ENCODE results near the gene C1QTNF6.

DNA sequence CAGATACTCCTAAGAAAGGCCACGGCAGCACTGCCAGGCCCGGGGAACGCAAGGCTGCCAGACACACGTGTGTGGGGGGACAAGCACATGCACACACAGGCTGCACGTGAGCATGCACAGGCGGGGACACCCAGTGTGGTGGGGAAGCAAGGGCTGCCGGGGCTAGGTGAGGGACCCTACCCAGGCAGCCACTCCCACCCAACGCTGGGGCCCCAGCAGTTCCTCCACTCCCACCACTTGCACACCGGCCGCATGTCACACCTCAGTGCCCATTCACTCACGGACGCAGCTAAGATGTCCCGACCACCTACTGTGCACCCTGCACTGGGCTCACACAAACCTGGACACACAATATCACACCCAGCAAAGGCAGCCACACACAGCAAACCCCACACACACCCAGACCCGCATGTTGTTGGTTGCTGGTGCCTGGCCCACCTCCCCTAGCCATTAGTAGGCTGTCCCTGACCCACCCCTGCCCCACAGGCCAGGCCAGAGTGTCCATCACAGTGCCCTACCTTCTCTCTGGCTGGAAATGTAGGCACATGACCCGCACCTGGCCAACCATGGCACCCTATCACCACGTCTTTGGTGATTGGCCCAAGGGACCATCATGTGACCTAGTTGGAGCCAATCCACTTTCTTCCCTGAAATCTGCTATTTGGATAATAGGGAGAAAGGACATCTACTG, 15.5 kb upstream of the C1QTNF6 start:
- TF ChIP-seq, protein P1, sequence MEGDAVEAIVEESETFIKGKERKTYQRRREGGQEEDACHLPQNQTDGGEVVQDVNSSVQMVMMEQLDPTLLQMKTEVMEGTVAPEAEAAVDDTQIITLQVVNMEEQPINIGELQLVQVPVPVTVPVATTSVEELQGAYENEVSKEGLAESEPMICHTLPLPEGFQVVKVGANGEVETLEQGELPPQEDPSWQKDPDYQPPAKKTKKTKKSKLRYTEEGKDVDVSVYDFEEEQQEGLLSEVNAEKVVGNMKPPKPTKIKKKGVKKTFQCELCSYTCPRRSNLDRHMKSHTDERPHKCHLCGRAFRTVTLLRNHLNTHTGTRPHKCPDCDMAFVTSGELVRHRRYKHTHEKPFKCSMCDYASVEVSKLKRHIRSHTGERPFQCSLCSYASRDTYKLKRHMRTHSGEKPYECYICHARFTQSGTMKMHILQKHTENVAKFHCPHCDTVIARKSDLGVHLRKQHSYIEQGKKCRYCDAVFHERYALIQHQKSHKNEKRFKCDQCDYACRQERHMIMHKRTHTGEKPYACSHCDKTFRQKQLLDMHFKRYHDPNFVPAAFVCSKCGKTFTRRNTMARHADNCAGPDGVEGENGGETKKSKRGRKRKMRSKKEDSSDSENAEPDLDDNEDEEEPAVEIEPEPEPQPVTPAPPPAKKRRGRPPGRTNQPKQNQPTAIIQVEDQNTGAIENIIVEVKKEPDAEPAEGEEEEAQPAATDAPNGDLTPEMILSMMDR (IDR thresholded peaks at IDR 0.05) = no peak
- TF ChIP-seq POLR2A (IDR thresholded peaks at IDR 0.05) = no peak

Measured in thyroid gland (tissue), 4 donors.